ENCODE results near the gene SRSF2.

DNA sequence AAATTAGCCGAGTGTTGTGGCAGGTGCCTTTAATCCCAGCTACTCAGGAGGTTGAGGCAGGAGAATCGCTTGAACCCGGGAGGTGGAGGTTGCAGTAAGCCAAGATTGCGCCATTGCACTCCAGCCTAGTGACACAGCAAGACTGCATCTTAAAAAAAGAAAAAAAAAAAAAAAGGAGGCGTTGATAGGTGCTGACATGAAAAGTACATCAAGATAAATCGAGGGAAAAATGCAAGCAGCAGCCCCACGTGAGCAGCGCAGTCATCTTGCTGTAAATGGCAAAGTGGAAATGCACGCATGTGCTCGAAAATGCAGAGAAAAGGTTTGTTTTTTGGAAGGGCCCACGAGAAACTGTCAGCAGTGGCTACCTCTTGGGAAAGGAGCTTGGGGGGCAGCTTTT, 47.3 kb downstream of the SRSF2 start:
- TF ChIP-seq, protein P1, sequence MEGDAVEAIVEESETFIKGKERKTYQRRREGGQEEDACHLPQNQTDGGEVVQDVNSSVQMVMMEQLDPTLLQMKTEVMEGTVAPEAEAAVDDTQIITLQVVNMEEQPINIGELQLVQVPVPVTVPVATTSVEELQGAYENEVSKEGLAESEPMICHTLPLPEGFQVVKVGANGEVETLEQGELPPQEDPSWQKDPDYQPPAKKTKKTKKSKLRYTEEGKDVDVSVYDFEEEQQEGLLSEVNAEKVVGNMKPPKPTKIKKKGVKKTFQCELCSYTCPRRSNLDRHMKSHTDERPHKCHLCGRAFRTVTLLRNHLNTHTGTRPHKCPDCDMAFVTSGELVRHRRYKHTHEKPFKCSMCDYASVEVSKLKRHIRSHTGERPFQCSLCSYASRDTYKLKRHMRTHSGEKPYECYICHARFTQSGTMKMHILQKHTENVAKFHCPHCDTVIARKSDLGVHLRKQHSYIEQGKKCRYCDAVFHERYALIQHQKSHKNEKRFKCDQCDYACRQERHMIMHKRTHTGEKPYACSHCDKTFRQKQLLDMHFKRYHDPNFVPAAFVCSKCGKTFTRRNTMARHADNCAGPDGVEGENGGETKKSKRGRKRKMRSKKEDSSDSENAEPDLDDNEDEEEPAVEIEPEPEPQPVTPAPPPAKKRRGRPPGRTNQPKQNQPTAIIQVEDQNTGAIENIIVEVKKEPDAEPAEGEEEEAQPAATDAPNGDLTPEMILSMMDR (IDR thresholded peaks at IDR 0.05): no peak
- TF ChIP-seq EZH2phosphoT487 (IDR thresholded peaks at IDR 0.05) (no peak), EZH2 (IDR thresholded peaks at IDR 0.05) (no peak)
